GM19452 (cell line): ENCODE measurements around the gene MED27.
"Not testable (repeated sequence)": the region's sequence is repeated elsewhere in the genome, so short reads cannot be mapped to it uniquely, and the experiment has no call there.

ENCODE experiments used
- ATAC-seq: cut with Tn5 transposase; IDR thresholded peaks from one replicate; pipeline ENCODE4 v1.9.1; 2021; ENCODE audit not compliant: unreplicated experiment

Gene MED27

GRCh38 chr9:132077881-132078698, 1.6 kb downstream of the MED27 start:
- ATAC-seq = no peak

GRCh38 chr9:132075853-132076252, 3.8 kb downstream of the MED27 start:
- no peak for ATAC-seq

GRCh38 chr9:132074736-132075135, 4.9 kb downstream of the MED27 start:
- ATAC-seq = no peak

- no peak for ATAC-seq
These were observed 7.7 kb downstream of the MED27 start for GRCh38 chr9:132071847-132072507.

- no peak for ATAC-seq
These were observed 10.4 kb downstream of the MED27 start for GRCh38 chr9:132069046-132069898.

- no peak for ATAC-seq
These were observed 11.1 kb downstream of the MED27 start for GRCh38 chr9:132068605-132069004.

- no peak for ATAC-seq
These were observed 13.2 kb downstream of the MED27 start for GRCh38 chr9:132066511-132066910.

GRCh38 chr9:132066057-132066456, 13.6 kb downstream of the MED27 start:
- no peak for ATAC-seq

GRCh38 chr9:132063281-132063680, 16.4 kb downstream of the MED27 start:
- ATAC-seq = no peak

- no peak for ATAC-seq
These were observed 16.9 kb downstream of the MED27 start for GRCh38 chr9:132062806-132063205.

- ATAC-seq = no peak
These were observed 18.1 kb downstream of the MED27 start for GRCh38 chr9:132061526-132061925.

GRCh38 chr9:132059361-132059760, 20.3 kb downstream of the MED27 start:
- ATAC-seq = no peak

- not testable (repeated sequence) for ATAC-seq
These were observed 21.4 kb downstream of the MED27 start for GRCh38 chr9:132058226-132058625.

- no peak for ATAC-seq
These were observed 22.7 kb downstream of the MED27 start for GRCh38 chr9:132056717-132057560.

GRCh38 chr9:132055756-132056155, 23.9 kb downstream of the MED27 start:
- no peak for ATAC-seq

- no peak for ATAC-seq
These were observed 25.6 kb downstream of the MED27 start for GRCh38 chr9:132054024-132054423.

GRCh38 chr9:132049900-132050299, 29.8 kb downstream of the MED27 start:
- ATAC-seq = no peak

GRCh38 chr9:132049323-132049882, 30.3 kb downstream of the MED27 start:
- ATAC-seq = no peak

GRCh38 chr9:132048201-132048600, 31.5 kb downstream of the MED27 start:
- ATAC-seq = no peak

GRCh38 chr9:132046456-132046855, 33.2 kb downstream of the MED27 start:
- no peak for ATAC-seq
